GM23338 (cell line): Measurements from ENCODE around the gene PRDM8.

Experiments used
- CREB1 ChIP-seq: fragments of 250-450 bp; sonication (Bioruptor Pico); IDR thresholded peaks from 2 replicates; pipeline ENCODE4 v1.5.0; 2020; ENCODE audit warnings: low read depth, mild to moderate bottlenecking, moderate library complexity
- CTCF ChIP-seq, 2 experiments: fragments of 200-600 bp in 1 of 2; sonication (generic) in 1 of 2; conservative IDR thresholded peaks; 2 replicates each; pipeline versions ENCODE4 v1.5.1 to v1.6.1; 2016 to 2017; ENCODE audit warnings: antibody characterized with exemption in 2 of 2, low read depth in 2 of 2, mild to moderate bottlenecking in 2 of 2, moderate library complexity in 1 of 2
- ETS1 ChIP-seq: IDR thresholded peaks from 2 replicates; pipeline ENCODE4 v1.6.1; 2016; ENCODE audit warnings: antibody characterized with exemption
- EZH2 ChIP-seq: fragments of 200-600 bp; sonication (generic); IDR thresholded peaks from one replicate; pipeline ENCODE4 v1.8.0; 2017; ENCODE audit warnings: antibody characterized with exemption, mild to moderate bottlenecking, low read depth; ENCODE audit not compliant: unreplicated experiment
- EZH2phosphoT487 ChIP-seq: fragments of 200-600 bp; sonication (generic); IDR thresholded peaks from one replicate; pipeline ENCODE4 v1.8.1; 2018; ENCODE audit warnings: antibody characterized with exemption; ENCODE audit not compliant: unreplicated experiment
- POLR2AphosphoS5 ChIP-seq: IDR thresholded peaks from 2 replicates; pipeline ENCODE4 v1.6.1; 2016; ENCODE audit warnings: antibody characterized with exemption, low read depth
- REST ChIP-seq: IDR thresholded peaks from one replicate; pipeline ENCODE4 v1.6.1; 2018; ENCODE audit warnings: antibody characterized with exemption; ENCODE audit not compliant: unreplicated experiment

- TF ChIP-seq EZH2 = peak; percentile 47
- no peak for TF ChIP-seq CTCF (conservative IDR thresholded peaks at IDR 0.05; ENCODE audit: low read depth in 2 of 2)
- no peak for TF ChIP-seq POLR2AphosphoS5
- TF ChIP-seq ETS1 = no peak
- TF ChIP-seq CREB1 (CRISPR knock-in tag) = no peak
- no peak for TF ChIP-seq EZH2phosphoT487
- TF ChIP-seq REST = no peak
Observed at GRCh38 chr4:80192252-80192866, 4.9 kb upstream of the PRDM8 start.
